OCI-LY3 (cell line): ENCODE results near the gene IL1RL2.

Experiments used
- CTCF ChIP-seq: fragments of 200-600, 300-600 bp; sonication (generic); IDR thresholded peaks from 2 replicates; pipeline ENCODE4 v1.5.1; 2014; ENCODE audit warnings: antibody characterized with exemption, low read length, low read depth
- EZH2phosphoT487 ChIP-seq: fragments of 200-600 bp; shearing (Covaris generic); IDR thresholded peaks from 2 replicates; pipeline ENCODE4 v1.6.1; 2018; ENCODE audit warnings: antibody characterized with exemption, mixed run types, low read depth

- TF ChIP-seq CTCF (no peak), EZH2phosphoT487 (no peak)
Measured at GRCh38 chr2:102208774-102209173, 22.0 kb downstream of the IL1RL2 start.
